Tibial artery (tissue), 4 donors: ENCODE data around the gene COL4A4.

Experiments used
- DNase-seq, 2 donors: peaks; one replicate each; pipeline ENCODE4 v3.0.0-alpha.2; 2019
- H3K27ac ChIP-seq, 2 donors: fragments of 200-600 bp; sonication (generic) in 1 of 2; 1 replicate in 1 of 2; 2 replicates in 1 of 2; pipeline ENCODE4 v1.5.1; 2018 to 2019; ENCODE audit warnings: mild to moderate bottlenecking in 1 of 2
- H3K27me3 ChIP-seq, 2 donors: fragments of 200-600 bp; sonication (generic) in 1 of 2; one replicate each; pipeline versions ENCODE4 v1.5.1 to v1.6.0; 2016 to 2019
- H3K36me3 ChIP-seq, 3 donors: fragments of 200-600 bp; sonication (generic) in 2 of 3; one replicate each; pipeline ENCODE4 v1.5.1; 2016 to 2019; ENCODE audit warnings: mild to moderate bottlenecking in 2 of 3
- H3K4me1 ChIP-seq, 4 donors: fragments of 200-600 bp; sonication (generic) in 2 of 4; 1 replicate in 3 of 4; 2 replicates in 1 of 4; pipeline ENCODE4 v1.5.1; 2016 to 2019
- H3K4me3 ChIP-seq, 2 donors: fragments of 200-600 bp; sonication (generic) in 1 of 2; 1 replicate in 1 of 2; 2 replicates in 1 of 2; pipeline ENCODE4 v1.5.1; 2018 to 2019; ENCODE audit warnings: mild to moderate bottlenecking in 2 of 2
- H3K9me3 ChIP-seq, 3 donors: fragments of 200-600 bp; sonication (generic) in 1 of 3; one replicate each; pipeline ENCODE4 v1.5.1; 2016 to 2019
- CTCF ChIP-seq, 2 experiments: fragments of 200-600 bp in 1 of 2; fragments of 450-650 bp in 1 of 2; IDR thresholded peaks; one replicate each; pipeline ENCODE4 v1.5.1; 2017 to 2019; ENCODE audit warnings: antibody characterized with exemption in 2 of 2, mild to moderate bottlenecking in 1 of 2, moderate library complexity in 1 of 2
- intact Hi-C: fragments of 100-400 bp; cut with DNase I; formaldehyde crosslinking; loops from one replicate; pipeline ENCODE4 v1.15.0; 2023; ENCODE audit warnings: low total_unique reads

The COL4A4 gene

GRCh38 chr2:227106845-227107759 lies 56.9 kb downstream of the COL4A4 start:
- H3K27ac ChIP-seq = no peak overlapping the region
- H3K9me3 ChIP-seq = no peaks in the 10 kb centered on the region
- H3K4me3 ChIP-seq = no peak overlapping the region
- H3K4me1 ChIP-seq = no peaks in the 10 kb centered on the region
- TF ChIP-seq CTCF (IDR thresholded peaks at IDR 0.05) = peak; percentile 17 to 25
- H3K27me3 ChIP-seq = no peaks in the 10 kb centered on the region
- intact Hi-C loops = no loop called here
- no peaks in the 10 kb centered on the region for H3K36me3 ChIP-seq
- no peak for DNase-seq

- H3K36me3 ChIP-seq = no peaks in the 10 kb centered on the region
- no peak overlapping the region for H3K27ac ChIP-seq
- intact Hi-C loops = no loop called here
- H3K9me3 ChIP-seq = no peaks in the 10 kb centered on the region
- TF ChIP-seq CTCF (IDR thresholded peaks at IDR 0.05) = no peak
- no peak overlapping the region for H3K4me3 ChIP-seq
- H3K27me3 ChIP-seq = no peaks in the 10 kb centered on the region
- DNase-seq = no peak
- H3K4me1 ChIP-seq = no peaks in the 10 kb centered on the region
These were observed 60.4 kb downstream of the COL4A4 start for GRCh38 chr2:227103583-227103982.

- TF ChIP-seq CTCF (IDR thresholded peaks at IDR 0.05) = no peak
- intact Hi-C loops = no loop called here
- no peaks in the 10 kb centered on the region for H3K36me3 ChIP-seq
These were observed 64.7 kb downstream of the COL4A4 start for GRCh38 chr2:227099340-227099739.

GRCh38 chr2:227098162-227098515 lies 65.9 kb downstream of the COL4A4 start:
- Histone ChIP-seq H3K4me1 (no peaks in the 10 kb centered on the region), H3K27ac (no peak overlapping the region), H3K36me3 (no peaks in the 10 kb centered on the region), H3K9me3 (peaks cover 0 to 4% (median 0%) of the 10 kb centered on the region in 3 donors), H3K27me3 (no peaks in the 10 kb centered on the region), H3K4me3 (no peak overlapping the region)
- intact Hi-C loops = no loop called here
- TF ChIP-seq CTCF (IDR thresholded peaks at IDR 0.05) = no peak
- DNase-seq = no peak

More at GRCh38 chr2:227099340-227099739, 64.7 kb downstream of the COL4A4 start:
- Histone ChIP-seq H3K4me3 (no peak overlapping the region), H3K9me3 (no peaks in the 10 kb centered on the region), H3K27ac (no peak overlapping the region), H3K27me3 (no peaks in the 10 kb centered on the region), H3K4me1 (no peaks in the 10 kb centered on the region)
- no peak for DNase-seq

- intact Hi-C loops = no loop called here
- no peak for TF ChIP-seq CTCF (IDR thresholded peaks at IDR 0.05)
- H3K27me3 ChIP-seq = no peaks in the 10 kb centered on the region
These were observed 66.4 kb downstream of the COL4A4 start for GRCh38 chr2:227097495-227098161.

More at GRCh38 chr2:227097495-227098161, 66.4 kb downstream of the COL4A4 start:
- Histone ChIP-seq H3K4me3 (no peak overlapping the region), H3K4me1 (no peaks in the 10 kb centered on the region), H3K27ac (no peak overlapping the region), H3K9me3 (peaks cover 0 to 4% (median 0%) of the 10 kb centered on the region in 3 donors), H3K36me3 (no peaks in the 10 kb centered on the region)
- no peak for DNase-seq
